Measurements from ENCODE around the gene TCF25. TPM values are rescaled to one million over a fixed set of nuclear protein-coding genes. Genes with fewer than 3 reads are reported as not detected.

Gene TCF25
- total RNA-seq, 2 experiments from 2014 or later: 306 to 307 TPM

DNA sequence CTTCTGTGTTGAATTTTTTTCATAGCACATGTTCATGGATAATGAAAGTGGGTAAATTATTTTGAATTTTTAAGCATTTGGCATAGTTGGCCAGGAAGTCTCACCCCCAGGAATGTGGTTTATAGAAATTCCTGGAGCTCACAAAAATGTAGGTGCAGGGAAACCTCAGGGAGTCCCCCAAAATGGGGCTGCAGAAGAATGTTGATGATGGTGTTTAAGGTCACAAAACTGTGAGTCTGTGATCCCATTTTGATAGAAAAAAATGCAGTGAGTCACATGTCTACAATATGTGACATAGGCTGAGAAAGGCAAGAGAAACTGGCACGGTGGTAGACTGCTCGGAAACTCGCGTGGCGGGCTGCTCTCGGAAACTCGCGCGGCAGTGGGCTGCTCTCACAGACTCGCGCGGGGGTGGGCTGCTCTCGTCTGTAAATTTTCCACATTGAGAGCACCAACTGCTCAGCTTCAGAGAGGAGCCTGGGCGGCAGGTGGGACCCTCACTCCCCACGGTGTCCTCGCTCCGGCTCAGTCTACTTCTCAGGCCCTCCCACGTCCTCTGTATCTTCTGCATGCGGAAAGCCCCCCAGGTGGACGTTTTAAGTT lies 26.6 kb downstream of the TCF25 start:
- intact Hi-C loops (cut with DNase I, micrococcal nuclease): no loop called here
- ChIA-PET CTCF (no interaction called here), POLR2A (interaction anchor here (1.6 kb wide), 1 partner anchor 27 kb away, joined by 5 read pairs; the partner anchor contains the start of gene TCF25)
- H3K4me3 Mint-ChIP-seq: no peak overlapping the region
- DNase-seq (no peak), ATAC-seq (ENCODE audit: poor library complexity) (no peak)
- no peaks in the 10 kb centered on the region for H3K4me1 Mint-ChIP-seq (ENCODE audit: low read depth)
- Histone ChIP-seq H3K4me3 (ENCODE audit: low read length) (no peak overlapping the region), H3K4me1 (ENCODE audit: insufficient read depth, low read length) (no peaks in the 10 kb centered on the region), H3K36me3 (ENCODE audit: insufficient read depth, low read length) (peaks cover 76% of the 10 kb centered on the region), H3K27ac (ENCODE audit: low read depth in 1 of 2, low read length in 2 of 2) (no peak overlapping the region), H3K27me3 (ENCODE audit: control insufficient read depth in 1 of 2, insufficient read depth in 2 of 2, low read length in 2 of 2) (no peaks in the 10 kb centered on the region), H3K9me3 (ENCODE audit: control insufficient read depth in 1 of 2, insufficient read depth in 1 of 2, low read length in 2 of 2) (no peaks in the 10 kb centered on the region)
- no peaks in the 10 kb centered on the region for H3K9me3 Mint-ChIP-seq
- H3K36me3 Mint-ChIP-seq (ENCODE audit: low read depth): peaks cover 73% of the 10 kb centered on the region
- H3K27me3 Mint-ChIP-seq: no peaks in the 10 kb centered on the region
- TF ChIP-seq, protein P1, sequence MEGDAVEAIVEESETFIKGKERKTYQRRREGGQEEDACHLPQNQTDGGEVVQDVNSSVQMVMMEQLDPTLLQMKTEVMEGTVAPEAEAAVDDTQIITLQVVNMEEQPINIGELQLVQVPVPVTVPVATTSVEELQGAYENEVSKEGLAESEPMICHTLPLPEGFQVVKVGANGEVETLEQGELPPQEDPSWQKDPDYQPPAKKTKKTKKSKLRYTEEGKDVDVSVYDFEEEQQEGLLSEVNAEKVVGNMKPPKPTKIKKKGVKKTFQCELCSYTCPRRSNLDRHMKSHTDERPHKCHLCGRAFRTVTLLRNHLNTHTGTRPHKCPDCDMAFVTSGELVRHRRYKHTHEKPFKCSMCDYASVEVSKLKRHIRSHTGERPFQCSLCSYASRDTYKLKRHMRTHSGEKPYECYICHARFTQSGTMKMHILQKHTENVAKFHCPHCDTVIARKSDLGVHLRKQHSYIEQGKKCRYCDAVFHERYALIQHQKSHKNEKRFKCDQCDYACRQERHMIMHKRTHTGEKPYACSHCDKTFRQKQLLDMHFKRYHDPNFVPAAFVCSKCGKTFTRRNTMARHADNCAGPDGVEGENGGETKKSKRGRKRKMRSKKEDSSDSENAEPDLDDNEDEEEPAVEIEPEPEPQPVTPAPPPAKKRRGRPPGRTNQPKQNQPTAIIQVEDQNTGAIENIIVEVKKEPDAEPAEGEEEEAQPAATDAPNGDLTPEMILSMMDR (IDR thresholded peaks at IDR 0.05): no peak
- H3K27ac Mint-ChIP-seq: no peak overlapping the region

DNA sequence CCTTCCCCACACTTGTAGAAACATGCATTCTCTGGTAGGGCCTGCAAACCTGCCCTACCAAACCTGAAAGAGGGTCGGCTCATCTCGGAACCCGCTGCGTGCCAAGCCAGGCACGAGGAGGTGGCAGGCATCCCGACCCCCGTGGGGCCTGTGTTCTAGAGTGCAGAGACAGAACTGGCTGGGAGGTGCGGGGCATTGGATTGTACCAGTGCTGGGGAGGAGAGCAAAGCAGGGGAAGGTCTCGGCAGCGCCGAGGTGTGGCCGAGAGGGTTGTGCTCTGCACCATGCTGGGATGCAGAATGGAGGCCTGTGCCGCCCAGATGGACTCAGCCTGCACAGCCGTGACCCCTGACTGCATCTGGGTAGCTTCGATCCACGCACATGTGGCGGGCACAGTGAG lies 27.5 kb downstream of the TCF25 start:
- TF ChIP-seq, protein P1 (IDR thresholded peaks at IDR 0.05): no peak
- intact Hi-C loops (cut with DNase I, micrococcal nuclease): no loop called here
- no peaks in the 10 kb centered on the region for H3K27me3 ChIP-seq (ENCODE audit: control insufficient read depth in 1 of 2, insufficient read depth in 2 of 2, low read length in 2 of 2)
- no peak overlapping the region for H3K27ac ChIP-seq (ENCODE audit: low read depth in 1 of 2, low read length in 2 of 2)
- no peak for DNase-seq
- POLR2A ChIA-PET: no interaction called here
- H3K4me1 ChIP-seq (ENCODE audit: insufficient read depth, low read length): no peaks in the 10 kb centered on the region
- no peaks in the 10 kb centered on the region for H3K9me3 ChIP-seq (ENCODE audit: control insufficient read depth in 1 of 2, insufficient read depth in 1 of 2, low read length in 2 of 2)
- Mint-ChIP-seq H3K9me3 (no peaks in the 10 kb centered on the region), H3K27me3 (no peaks in the 10 kb centered on the region), H3K36me3 (ENCODE audit: low read depth) (peaks cover 73% of the 10 kb centered on the region), H3K27ac (no peak overlapping the region), H3K4me1 (ENCODE audit: low read depth) (no peaks in the 10 kb centered on the region), H3K4me3 (no peak overlapping the region)
- H3K36me3 ChIP-seq (ENCODE audit: insufficient read depth, low read length): peaks cover 76% of the 10 kb centered on the region
- no peak for ATAC-seq (ENCODE audit: poor library complexity)
- H3K4me3 ChIP-seq (ENCODE audit: low read length): no peak overlapping the region
- CTCF ChIA-PET: no interaction called here

DNA sequence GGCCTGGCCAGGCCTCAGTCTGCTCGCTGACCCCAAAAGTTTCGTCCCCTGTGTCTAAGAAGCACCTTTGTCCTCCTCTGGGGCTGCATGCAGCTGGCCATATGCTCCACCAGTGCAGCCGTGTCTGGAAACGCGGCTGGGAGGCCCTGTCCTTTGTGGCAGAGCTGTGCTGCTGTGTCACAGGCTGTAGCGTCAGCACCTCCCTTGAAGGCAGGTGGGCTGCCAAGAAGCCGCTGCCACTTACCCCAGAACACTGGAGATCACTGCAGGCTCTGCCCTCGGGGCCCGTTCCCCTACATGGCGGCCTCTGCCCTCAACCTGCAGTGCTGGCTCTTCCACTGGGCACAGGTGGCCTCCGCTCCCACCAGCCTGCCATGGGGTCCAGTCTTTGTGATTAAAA lies 29.6 kb downstream of the TCF25 start:
- Histone ChIP-seq H3K27me3 (ENCODE audit: control insufficient read depth in 1 of 2, insufficient read depth in 2 of 2, low read length in 2 of 2) (no peaks in the 10 kb centered on the region), H3K27ac (ENCODE audit: low read depth in 1 of 2, low read length in 2 of 2) (no peak overlapping the region), H3K4me3 (ENCODE audit: low read length) (no peak overlapping the region), H3K9me3 (ENCODE audit: control insufficient read depth in 1 of 2, insufficient read depth in 1 of 2, low read length in 2 of 2) (no peaks in the 10 kb centered on the region), H3K36me3 (ENCODE audit: insufficient read depth, low read length) (peaks cover 74% of the 10 kb centered on the region), H3K4me1 (ENCODE audit: insufficient read depth, low read length) (no peaks in the 10 kb centered on the region)
- TF ChIP-seq, protein P1 (IDR thresholded peaks at IDR 0.05): no peak
- no peaks in the 10 kb centered on the region for H3K4me1 Mint-ChIP-seq (ENCODE audit: low read depth)
- H3K4me3 Mint-ChIP-seq: no peak overlapping the region
- CTCF ChIA-PET: no interaction called here
- no peak overlapping the region for H3K27ac Mint-ChIP-seq
- POLR2A ChIA-PET: no interaction called here
- DNase-seq (no peak), ATAC-seq (ENCODE audit: poor library complexity) (no peak)
- H3K27me3 Mint-ChIP-seq: no peaks in the 10 kb centered on the region
- no peaks in the 10 kb centered on the region for H3K9me3 Mint-ChIP-seq
- intact Hi-C loops (cut with DNase I, micrococcal nuclease): no loop called here
- H3K36me3 Mint-ChIP-seq (ENCODE audit: low read depth): peaks cover 69% of the 10 kb centered on the region
